Bone marrow (tissue), 2 donors: Measurements from ENCODE around the gene ASIC2.
A peak's percentile ranks its signal among the peaks of the same experiment; 100 is the strongest.
"Not testable (repeated sequence)": the region's sequence is repeated elsewhere in the genome, so short reads cannot be mapped to it uniquely, and the experiment has no call there.

ENCODE experiments used
- DNase-seq, 2 donors: peaks; one replicate each; lab custom pipeline; 2025; lab: John Stamatoyannopoulos, UW

The ASIC2 gene

GRCh38 chr17:33021731-33022408 lies 271.2 kb downstream of the ASIC2 start:
- DNase-seq = no peak

DNA sequence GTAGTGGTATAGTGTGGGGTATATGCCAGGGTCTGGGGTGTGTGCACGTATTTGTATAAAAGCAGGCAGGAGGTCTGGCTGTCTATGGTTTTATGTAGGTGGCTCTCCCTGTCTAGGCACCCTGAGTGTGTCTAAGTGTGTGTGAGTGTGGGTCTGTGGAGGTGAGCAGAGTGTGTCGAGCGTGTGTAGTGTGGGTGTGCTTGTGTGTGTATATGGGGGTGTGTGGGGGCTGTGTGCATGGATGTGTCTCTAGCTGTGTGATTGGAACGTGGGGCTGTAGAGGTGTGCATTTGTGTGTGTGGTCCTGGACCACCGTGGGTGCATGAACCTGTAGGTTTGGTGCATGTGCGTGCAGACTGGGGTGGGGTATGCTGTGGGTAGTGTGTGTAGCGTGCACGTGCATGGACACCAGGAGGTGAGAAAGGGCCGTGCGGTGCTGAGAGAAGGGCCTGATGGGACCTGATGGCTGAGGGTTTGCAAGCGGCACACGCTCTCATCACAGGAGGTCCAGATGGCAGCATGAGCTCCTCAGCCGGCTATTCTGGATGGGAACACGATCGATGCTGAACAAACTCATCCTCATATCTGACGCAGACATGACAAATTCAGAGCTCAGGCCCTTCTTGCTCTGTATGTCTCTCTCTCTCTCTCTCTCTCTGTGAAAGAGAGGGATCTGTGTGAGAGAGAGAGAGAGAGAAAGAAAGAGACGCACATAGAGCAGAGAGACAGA lies 273.8 kb downstream of the ASIC2 start:
- no peak for DNase-seq

DNA sequence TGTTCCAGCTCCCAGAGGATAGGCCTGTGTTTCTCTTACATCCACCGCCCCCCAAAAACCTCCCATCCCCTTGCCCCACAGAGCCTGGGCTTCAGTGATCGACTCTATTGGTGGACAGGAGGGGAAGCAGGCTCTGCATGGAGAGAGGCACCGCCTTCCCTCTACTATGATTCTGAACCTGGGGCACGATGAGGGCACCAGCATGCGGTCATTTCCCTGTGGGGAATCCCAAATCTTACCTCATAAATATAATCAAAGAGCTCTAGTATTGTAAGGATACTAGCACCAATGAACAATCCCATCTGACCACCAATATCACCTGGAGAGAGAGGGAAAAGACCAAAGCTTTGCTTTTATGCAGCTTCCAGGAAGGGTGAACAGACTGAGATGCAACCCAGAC lies 275.7 kb downstream of the ASIC2 start:
- no peak for DNase-seq

GRCh38 chr17:33016920-33017319 lies 276.2 kb downstream of the ASIC2 start:
- no peak for DNase-seq

GRCh38 chr17:33015716-33016346 lies 277.3 kb downstream of the ASIC2 start:
- DNase-seq = no peak

- no peak for DNase-seq
Observed at GRCh38 chr17:33014751-33015150, 278.3 kb downstream of the ASIC2 start.

DNA sequence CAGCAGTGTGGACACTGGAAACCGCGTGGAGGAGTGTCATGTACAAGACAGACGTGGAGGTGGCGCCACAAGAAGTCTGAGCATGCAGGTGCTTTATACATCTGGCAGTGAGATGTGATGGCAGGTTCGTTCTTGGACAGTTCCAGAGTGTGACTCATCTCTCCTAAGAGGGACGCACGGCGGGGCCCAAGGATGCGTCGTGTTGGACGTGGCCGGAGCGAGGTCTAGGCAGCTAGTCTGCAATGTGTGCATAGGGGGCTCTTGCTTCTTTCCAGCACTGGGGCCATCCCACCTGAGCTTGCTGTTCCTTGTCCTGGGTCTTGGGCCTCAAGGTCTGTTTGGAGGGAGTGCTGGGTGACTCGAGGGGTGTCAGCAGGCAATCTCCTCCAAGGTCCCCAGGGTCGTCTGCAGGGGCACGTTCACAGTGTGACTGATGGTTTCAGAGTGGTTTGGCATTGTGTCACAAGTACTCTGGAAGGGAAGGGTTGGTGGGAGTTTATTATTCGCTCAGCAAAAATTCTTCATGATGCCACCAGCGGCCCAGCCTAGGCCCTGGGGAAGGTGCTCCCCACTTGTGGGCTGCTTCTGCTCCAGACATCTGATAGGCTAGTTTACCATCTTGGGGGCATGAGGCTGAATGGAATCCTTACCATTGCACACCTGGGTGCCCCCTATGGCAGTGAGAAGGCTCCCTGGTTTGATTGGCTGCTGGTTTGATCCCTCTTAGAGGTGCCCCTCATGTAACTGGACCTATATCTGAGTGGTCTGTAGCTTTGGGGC lies 279.3 kb downstream of the ASIC2 start:
- DNase-seq = no peak

DNA sequence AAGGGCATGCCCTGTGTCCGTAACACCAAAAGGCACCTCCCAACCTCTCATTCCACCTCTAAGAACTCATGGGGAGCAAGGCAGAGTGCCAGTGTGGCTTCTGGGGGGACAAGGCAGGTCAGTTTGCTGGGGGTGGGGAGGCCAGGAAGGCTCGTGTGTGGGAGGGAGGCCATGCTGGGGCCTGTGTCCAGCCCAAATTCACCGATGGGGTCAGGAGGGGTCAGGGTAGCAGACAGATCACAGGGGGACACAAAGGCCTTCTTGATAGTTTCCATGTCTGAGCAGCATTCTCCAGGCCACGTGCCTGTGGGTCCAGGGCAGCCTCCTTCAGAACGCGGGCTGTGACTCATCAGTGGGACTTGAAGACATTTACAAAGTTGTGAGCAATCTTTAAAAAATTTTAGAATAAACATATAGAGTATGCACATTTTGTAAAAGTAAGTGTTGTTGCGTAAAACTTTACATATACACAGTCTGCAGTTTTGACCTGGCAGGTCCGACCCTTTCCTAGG lies 280.5 kb downstream of the ASIC2 start:
- DNase-seq = no peak

- no peak for DNase-seq
Observed at GRCh38 chr17:33009636-33010035, 283.5 kb downstream of the ASIC2 start.

DNA sequence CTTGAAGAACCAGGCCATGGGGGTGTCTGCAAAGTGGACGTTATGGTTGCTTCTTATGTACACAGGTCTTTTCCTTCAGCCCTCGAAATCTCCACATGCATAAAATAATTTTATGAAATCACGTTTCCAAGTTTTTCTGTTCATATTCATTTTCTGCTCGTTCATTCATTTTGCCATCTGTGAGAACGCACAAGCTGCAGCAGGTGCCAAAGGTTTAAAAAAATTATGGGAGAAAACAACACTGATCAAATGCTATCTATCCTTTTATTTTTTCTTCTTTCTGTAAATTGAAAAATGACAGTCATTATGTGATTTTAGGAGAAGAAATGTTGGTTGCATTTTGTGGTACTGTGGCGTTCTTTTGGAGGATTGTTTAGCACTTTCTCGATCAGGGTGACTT lies 285.9 kb downstream of the ASIC2 start:
- no peak for DNase-seq

DNA sequence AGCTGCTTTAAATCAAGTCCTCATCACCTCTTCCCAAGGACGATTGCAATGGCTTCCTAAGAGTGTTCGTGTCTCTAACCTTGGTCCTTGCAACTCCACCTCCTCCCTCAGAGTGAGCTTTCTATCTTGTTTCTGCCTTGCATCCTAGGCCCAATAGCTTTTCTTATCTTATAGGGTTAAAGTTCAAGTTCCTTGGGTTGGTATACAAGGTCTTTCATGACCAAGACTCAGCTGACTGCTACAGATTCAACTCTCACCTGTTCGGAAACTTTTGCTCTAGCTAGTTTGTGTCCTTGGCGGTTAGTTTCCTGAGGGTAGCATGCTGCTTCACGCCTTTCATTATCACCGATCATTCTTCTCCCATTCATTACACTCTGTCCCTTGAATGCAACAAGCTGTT lies 290.8 kb downstream of the ASIC2 start:
- no peak for DNase-seq

- DNase-seq = no peak
Observed at GRCh38 chr17:32998887-32999228, 294.2 kb downstream of the ASIC2 start.

GRCh38 chr17:32998111-32998886 lies 294.8 kb downstream of the ASIC2 start:
- DNase-seq = peak; percentile 11 to 48

GRCh38 chr17:32995416-32996045 lies 297.6 kb downstream of the ASIC2 start:
- no peak for DNase-seq

DNA sequence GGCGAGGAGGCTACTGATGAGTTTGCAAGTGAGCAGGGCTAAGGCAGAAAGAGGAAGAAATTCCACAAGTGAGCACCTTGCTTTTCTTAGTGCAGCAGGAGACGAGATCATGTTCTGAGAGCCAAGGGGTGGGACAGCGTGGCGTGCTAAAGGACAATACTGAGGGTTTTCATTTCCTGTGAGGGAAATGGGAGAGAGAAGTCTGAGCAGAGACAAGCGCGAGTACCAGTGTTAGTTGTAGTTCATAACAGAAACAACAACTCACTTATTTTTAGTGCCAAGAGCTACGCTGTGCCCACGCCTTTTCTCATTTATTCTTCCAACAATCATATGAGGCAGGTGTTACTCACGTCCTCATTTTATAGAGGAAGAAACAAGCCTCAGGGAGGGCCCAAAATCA lies 299.1 kb downstream of the ASIC2 start:
- no peak for DNase-seq

DNA sequence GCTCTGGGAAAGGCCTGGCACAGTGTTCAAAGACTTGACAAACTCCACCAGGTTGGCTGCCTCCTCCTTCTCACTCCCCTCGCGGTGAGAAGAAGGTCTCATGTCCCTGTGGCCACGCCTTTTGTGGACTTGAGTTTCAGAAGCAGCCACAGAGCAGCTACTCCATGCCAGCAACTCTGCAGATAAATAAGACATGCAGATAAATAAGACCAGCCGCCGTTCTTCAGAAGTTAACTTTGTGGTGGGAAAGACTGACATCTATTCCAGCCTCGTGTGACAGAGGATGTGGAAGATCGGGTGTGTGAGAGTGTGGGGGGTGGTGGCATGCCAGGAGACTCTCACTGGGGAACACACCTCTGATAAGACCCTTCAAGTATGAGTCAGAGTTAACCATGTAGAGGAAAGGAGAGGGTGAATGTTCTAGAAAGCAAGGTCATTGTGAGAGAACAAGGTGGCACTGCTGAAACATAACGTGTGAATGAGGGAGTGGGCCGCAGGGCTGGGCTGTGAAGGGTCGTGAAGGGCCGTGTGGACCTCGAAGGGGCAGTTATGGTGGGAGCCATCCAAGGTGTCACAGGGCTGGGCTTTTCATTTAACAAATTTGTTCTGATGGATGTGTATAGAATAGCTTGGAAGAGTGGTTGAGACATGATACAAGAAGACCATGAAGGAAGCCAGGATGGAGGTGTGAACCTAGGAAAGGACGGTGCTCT lies 300.6 kb downstream of the ASIC2 start:
- no peak for DNase-seq

- no peak for DNase-seq
Observed at GRCh38 chr17:32988481-32989101, 304.5 kb downstream of the ASIC2 start.

DNA sequence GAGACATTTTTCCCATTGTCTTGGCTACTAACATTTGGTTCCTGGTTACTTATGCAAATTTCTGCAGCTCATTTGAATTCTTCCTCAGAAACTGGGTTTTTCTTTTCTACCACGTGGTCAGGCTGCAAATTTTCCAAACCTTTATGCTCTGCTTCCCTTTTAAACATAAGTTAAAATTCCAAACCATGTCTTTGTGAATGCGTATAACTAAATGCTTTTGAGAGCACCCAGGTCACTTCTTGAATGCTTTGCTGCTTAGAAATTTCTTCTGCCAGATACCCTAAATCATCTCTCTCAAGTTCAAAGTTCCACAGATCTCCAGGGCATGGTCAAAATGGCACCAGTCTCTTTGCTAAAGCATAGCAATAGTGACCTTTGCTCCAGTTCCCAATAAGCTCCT lies 305.2 kb downstream of the ASIC2 start:
- DNase-seq = not testable (repeated sequence)

DNA sequence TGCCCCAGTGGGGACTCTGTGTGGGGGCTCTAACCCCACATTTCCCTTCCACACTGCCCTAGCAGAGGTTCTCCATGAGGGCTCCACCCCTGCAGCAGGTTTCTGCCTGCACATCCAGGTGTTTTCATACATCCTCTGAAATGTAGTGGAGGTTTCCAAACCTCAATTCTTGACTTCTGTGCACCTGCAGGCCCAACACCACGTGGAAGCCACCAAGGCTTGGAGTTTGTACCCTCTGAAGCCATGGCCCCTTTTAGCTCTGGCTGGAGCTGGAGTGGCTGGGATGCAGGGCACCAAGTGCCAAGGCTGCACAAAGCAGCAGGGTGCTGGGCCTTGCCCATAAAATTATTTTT lies 305.7 kb downstream of the ASIC2 start:
- DNase-seq = not testable (repeated sequence)
